HG02840 (cell line): Measurements from ENCODE around the gene PHF12.
"Not testable (repeated sequence)": the region's sequence is repeated elsewhere in the genome, so short reads cannot be mapped to it uniquely, and the experiment has no call there.

Experiments used
- ATAC-seq: cut with Tn5 transposase; IDR thresholded peaks from one replicate; pipeline ENCODE4 v1.9.1; 2021; ENCODE audit warnings: mild to moderate bottlenecking, moderate library complexity, moderate number of reproducible peaks; ENCODE audit not compliant: unreplicated experiment, low FRiP score

PHF12 gene

GRCh38 chr17:28889996-28890395 is 61.3 kb downstream of the PHF12 start:
- ATAC-seq, result no peak

DNA sequence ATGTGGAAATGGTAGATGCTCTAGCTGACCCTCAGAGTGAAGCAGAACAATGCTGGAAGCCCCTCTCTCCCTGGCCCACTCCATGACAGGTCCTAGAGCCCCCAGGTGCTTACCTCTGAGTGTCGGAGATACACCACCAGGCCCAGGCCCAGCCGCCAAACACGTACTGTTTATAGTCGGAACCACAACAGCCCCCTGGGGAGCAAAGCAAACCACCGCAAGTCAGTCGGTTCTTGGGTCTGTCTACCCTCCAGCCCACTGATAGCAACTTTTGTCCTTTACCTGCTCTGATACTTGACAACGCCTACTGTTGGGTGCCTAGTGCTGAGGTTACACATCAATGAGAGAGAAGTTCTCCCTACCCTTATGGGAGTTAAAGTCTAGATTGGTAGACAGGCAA is 62.5 kb downstream of the PHF12 start:
- no peak for ATAC-seq

DNA sequence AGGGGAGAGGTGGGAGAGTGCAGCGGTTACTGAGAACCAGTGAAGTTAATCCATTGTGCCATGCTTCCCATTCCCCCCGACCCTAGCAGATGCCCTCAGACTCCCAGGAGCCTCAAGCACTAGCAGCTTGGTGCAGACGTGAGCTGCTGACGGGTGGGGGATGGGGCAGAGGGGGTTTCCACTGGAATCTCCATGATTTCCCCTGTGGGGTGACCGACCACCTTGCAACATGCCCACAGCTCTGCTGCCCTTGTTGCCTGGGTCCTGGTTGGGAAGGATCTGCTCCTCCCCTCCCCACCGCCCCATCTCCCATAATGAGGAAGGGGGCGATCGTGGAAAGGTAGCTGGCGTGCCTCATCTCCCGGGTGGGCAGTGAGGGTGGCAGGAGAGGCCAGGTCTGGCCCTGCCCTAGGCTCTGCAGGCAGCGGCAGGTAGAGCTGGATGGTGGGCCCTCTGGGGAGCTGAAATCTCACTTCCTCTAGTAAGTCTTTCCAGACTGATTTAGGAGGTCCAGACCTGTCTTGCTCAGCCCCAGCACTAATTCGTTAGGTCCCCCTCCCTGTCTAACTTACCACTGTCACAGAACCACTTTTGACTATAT is 63.3 kb downstream of the PHF12 start:
- no peak for ATAC-seq

GRCh38 chr17:28885951-28886350 is 65.4 kb downstream of the PHF12 start:
- no peak for ATAC-seq

DNA sequence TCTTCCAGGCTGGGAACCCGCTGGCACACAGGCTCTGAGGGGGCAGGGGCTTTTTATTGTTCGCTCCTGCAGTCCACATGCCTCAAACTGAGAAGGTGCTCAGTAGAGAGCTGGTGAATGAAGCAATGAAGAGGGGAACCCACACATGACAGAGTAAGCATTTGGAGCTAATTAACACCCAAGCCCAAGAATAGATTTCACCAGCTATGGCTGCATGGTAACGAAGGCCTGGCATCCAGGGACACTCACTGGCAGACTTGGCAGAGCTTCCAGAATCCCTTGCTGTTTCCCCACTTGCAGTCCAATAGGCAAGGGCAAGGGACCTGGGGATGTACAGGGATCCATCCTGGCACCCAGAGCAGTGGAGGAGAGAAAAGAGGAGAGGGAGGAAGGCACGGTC is 66.0 kb downstream of the PHF12 start:
- no peak for ATAC-seq

DNA sequence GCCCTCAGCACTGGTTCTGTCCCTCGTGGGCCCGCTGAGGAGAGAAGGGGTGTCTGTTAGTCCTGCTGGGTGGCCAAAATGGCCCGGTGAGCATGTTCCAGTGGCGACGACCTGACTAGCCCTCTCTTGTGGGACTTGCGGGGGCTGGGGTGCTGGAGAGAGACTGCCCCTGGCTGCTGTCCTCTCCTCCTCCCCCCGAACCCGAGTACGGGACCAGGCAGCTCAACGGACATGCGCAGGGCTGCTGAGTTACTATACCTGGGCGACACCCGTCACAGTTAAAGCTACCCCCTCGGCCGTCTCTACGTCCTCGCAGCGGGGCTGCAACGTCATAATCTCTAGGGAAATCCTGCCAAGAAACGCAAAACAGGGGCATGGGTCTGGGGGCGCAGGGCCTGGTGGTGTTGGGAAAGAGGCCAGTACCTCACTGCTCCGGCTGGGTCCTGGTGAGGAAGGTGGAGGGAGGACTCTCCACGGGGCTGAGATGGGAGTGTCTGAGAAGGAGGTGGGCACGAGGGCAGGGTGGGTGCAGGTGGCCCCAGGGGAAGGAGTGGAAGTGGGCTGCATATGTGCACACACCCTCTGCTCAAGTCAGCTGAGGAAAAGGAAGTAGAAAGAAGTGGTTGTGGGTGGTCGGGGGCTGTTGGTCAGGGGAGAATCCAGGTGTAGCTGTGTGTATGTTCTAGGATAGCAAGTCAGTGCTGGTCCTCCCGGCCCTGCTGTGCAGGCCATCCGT is 67.2 kb downstream of the PHF12 start:
- ATAC-seq, result no peak

- ATAC-seq, result no peak
Observed at GRCh38 chr17:28882154-28882895, 69.0 kb downstream of the PHF12 start.

DNA sequence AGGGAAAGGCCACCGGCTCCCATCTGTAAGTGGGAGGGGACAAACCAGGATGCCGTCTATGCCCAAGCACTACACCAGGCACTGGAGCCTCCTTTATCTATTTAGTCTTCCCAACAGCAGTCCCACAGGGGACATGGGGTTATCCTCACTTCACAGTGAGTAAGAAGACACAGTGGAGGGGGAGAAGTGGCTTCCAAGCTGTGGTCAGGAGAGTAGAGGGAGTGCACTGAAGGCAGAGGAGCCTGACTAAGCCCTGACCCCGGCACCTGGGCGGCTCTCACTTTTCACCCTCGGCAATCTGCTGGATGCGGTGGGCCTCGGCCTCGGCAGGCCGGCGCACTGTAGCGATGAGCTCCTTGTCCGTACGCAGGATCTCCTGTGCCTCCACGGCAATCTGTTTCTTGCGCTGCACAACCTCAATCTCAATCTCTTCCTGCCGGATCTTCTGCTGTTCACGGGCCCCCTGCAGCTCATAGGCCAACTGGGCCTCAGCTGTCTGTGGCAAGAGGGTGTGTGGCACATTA is 69.7 kb downstream of the PHF12 start:
- no peak for ATAC-seq

DNA sequence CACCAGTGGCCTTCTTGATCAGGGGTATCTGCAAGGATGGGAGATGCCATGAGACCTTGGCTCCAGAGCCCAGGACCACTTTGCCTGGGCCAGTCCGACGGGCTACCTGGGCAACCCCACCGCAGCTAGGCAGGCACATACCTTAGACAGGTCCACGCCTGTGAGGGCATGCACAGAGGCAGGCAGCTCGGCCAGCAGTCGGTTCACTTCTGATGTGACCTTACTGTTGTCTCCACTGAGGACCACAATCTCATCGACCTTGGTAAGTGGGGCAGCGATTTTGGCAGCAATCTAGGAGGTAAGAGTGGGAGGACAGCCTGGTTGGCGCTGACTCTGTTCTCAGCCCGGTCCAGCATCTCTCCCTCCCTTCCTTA is 70.8 kb downstream of the PHF12 start:
- no peak for ATAC-seq

DNA sequence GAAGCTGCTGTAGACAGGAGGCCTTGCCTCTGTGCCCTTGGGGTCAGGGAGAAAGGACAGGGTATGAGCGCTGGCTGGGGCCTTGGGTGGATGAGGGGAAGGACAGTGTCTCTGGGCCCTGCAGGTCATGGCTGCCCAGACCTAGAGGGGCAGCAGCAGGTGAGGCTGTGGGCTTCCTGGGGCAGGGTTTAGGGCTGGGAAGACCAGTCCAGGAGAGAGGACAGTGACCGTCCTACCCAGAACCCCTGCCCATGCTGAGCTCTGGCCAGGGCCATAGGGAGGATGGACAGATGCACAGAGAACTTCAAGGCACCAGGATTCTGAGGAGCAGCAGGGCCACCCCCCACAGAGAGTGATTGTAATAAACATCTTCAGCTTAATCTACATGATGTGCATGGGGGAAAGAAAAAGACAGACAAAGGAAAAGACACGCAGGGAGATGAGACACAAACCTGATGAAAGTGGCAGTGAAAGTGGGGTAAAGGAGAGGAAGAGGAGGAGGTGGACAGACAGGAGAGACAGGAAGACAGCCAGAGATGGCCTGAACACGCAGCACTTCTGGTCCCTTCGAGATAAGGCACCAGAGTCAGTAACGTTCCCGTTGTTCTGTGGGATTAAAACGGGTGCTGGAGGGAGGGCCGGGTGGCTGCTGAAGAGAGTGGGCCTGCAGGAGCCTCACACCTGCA is 71.3 kb downstream of the PHF12 start:
- no peak for ATAC-seq

DNA sequence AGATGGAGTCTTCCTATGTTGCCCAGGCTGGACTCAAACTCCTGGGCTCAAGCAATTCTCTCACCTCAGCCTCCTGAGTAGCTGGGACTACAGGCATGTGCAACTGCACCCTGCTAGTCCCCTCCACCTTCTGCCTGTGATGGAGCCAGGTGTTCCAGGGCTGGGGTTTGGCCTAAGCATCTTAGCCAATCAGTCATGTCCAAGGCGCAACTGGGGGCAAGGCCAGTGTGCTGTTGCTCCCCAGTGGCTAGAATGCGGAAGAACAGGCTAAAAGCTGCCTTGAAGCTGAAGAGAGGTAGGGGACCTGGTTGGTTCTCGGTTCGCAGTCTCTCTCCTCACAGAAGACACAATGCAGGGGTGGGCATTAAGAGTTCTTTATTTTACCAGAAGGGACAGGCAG is 72.3 kb downstream of the PHF12 start:
- ATAC-seq, result no peak

GRCh38 chr17:28878158-28878910 is 73.0 kb downstream of the PHF12 start:
- no peak for ATAC-seq

GRCh38 chr17:28877150-28877711 is 74.1 kb downstream of the PHF12 start:
- not testable (repeated sequence) for ATAC-seq

DNA sequence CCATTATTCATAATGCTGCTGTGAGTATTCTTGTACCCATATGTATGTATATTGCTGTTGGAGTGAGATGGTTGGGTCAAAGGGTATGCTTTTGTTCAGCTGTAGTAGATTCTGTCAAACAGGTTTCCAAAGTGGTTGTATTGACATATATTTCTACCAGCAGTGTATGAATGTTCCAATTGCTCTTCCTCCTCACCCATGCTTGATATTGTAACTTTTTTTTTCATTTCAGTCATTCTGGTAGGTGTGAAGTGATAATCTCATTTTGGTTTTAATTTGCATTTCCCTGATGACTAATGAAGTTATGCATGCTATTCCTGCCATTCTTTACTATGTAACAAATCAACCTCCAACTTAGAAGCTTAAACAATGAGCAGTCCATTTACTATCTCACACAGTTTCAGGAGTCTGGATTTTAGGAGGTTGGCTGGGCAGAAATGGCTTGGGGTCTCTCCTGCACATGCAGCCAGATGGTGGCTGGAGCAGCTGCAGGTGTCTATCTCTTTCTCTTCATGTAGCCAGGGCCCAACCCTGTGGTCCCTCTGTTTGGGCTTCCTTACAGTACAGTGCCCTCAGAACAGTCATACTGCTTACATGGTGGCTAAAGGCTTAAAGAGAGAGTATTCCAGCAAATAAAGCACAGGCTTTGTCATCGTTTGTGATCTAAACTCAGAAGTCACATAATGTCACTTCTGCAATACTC is 75.3 kb downstream of the PHF12 start:
- ATAC-seq, result no peak

- no peak for ATAC-seq
Observed at GRCh38 chr17:28874750-28875149, 76.6 kb downstream of the PHF12 start.

DNA sequence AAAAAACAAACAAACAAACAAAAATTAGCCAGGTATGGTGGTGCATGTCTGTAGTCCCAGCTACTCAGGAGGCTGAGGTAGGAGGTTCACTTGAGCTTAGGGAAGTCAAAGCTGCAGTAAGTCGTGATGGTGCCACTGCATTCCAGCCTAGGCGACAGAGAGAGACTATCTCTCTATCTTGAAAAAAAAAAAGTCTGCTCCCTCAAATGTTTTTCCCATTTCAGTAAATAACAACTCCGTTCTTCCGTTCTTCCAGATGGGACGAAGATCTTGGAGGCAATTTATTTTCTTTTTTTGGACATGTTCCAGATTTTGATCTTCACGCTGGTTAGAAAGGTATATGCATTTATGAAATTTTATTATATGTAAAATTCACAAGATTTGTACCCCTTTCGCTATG is 77.5 kb downstream of the PHF12 start:
- ATAC-seq, result no peak

- ATAC-seq, result peak; percentile 78
Observed at GRCh38 chr17:28871056-28871579, 80.2 kb downstream of the PHF12 start.

DNA sequence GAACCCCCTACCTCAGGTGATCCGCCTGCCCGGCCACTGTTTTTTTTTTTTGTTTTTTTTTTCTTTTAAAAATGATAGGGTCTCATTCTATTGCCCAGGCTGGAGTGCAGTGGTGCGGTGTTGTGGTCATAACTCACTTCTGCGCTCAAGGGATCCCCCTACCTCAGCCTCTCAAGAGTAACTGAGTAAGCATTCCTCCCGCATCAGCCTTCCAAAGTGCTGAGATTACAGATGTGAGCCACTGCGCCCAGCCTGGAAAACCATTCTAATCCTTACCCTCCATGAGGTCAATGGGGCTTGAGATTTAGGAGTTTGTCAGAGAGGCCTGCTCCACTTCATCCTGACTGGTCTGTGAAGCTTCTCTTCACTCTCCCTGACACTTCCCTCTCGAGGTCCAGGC is 84.0 kb downstream of the PHF12 start:
- no peak for ATAC-seq
